HG02610 (cell line): ENCODE results near the gene PSMB5.

Experiments used
- ATAC-seq: cut with Tn5 transposase; IDR thresholded peaks from one replicate; pipeline ENCODE4 v1.9.1; 2021; ENCODE audit warnings: mild to moderate bottlenecking, moderate library complexity; ENCODE audit not compliant: unreplicated experiment

The PSMB5 gene

GRCh38 chr14:22996768-22997654, 37.7 kb downstream of the PSMB5 start:
- no peak for ATAC-seq

- ATAC-seq, result no peak
Observed at GRCh38 chr14:22995889-22996625, 38.6 kb downstream of the PSMB5 start.

DNA sequence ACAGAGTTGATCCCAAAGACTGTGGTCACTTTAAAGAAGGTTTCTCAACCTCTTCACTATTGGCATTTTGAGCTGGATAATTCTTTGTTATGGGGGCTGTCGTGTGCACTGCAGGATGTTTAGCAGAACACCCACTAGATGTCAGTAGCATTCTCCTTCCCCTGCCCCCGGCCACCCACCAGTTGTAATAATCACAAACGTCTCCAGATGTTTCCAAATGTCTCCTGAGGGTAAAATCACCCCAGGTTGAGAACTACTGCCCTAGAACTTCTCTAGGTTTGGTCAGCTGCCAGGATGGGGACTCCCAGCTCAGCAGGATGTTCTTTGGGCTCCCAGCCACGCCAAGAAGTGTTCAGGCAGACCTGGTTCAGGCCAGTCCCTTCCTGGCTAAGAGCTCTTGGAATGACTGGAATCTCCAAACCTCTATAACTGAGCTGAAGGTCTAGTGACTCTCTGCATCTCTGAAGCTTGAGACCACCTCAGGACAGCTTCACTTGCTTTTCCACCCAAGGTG, 39.9 kb downstream of the PSMB5 start:
- no peak for ATAC-seq

- ATAC-seq, result no peak
Observed at GRCh38 chr14:22993517-22993916, 41.2 kb downstream of the PSMB5 start.

- no peak for ATAC-seq
Observed at GRCh38 chr14:22991852-22992251, 42.8 kb downstream of the PSMB5 start.

DNA sequence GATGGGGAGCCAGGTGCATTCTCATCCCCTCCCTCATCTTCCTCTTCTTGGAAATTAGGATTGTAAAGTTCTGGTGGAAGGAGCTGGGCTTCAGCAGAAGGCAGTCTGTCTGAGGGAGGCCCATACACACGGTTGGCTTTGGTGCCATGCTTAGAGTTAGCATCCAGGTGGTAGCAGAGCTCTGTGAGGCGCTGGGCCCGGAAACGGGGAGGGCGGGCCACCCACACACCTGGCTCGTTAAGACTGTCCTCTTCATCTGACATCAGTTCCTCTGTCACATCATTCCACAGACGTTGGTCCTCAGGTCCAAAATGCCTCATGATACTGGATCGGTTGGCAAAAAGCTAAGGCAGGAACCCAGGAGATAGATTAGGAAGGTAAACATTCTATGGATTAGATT, 47.4 kb downstream of the PSMB5 start:
- ATAC-seq, result no peak

- ATAC-seq, result no peak
Observed at GRCh38 chr14:22986508-22987054, 48.1 kb downstream of the PSMB5 start.

DNA sequence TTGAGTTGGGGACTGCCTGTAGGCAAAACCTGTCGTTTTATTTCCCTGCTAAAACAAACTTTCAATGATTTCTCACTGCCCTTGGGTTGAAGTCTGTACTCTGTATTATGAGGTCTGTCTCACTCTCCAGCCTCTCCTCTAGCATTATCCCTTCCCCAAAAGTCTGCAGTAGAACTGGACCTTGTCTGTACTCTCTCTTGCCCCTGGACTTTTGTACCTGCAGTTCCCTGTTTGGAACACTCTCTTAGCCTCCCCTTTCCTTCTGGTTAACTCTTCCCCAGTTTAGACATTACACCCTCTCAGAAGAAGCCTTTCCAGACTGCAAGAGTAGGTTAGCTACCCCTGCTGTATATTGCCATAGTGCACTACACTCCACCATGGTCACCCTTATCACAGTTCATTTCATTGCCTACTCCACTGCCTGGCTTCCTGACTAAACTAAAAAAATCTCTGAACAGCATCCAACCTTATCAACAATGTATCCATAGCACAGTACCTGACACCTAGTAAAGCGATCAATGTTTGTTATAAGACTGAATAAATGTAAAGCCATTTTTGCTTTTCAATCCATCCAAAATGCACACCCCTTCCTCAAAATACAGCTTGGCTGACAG, 48.7 kb downstream of the PSMB5 start:
- no peak for ATAC-seq

- no peak for ATAC-seq
Observed at GRCh38 chr14:22984959-22985658, 49.6 kb downstream of the PSMB5 start.

GRCh38 chr14:22982477-22983245, 52.0 kb downstream of the PSMB5 start, which contains the start of gene AJUBA:
Gene AJUBA, minus strand, starts transcription at chr14:22982551. Its CDS starts 285 bp downstream, at chr14:22982266.
- peak; percentile 39 for ATAC-seq

GRCh38 chr14:22981876-22982476, 52.7 kb downstream of the PSMB5 start:
- ATAC-seq, result no peak

DNA sequence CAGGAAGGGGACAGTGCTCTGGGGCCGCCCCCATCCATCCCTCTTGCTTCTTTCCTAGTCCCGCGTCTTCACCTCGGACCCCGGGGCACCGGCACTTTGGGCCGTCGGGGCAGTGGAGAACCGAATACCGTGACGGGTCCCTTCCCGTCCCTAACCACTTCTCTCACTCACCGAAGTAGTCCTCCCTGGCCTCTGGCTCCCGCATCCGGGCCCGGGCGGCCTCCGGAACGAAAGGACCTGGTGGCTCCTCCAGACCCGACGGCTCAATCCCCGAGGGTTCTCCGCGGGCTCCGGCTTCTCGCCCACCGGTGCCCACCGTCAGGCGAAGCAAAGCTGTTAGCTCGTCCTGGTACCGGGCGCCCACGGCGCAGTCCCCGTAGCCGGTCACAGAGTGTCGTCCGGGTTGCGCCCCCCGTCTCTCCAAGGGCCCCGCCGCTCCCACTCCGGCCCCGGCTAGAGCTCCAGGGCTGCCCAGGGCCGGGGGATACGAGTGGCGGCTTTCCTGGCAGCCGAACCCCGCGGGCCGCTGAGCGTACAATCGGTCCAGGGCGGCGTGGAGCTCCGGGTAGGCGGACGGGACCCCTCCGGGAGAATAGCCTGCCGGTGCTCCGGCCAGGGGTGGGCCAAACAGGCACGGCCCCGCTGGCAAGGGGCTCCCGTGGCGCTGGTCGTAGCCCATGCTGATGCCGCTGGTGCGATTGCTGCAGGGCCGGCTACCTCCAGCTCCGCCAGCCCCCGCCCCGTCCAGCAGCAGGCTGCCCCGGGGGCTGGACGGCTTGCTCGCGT, 53.4 kb downstream of the PSMB5 start:
- no peak for ATAC-seq

GRCh38 chr14:22980672-22981089, 54.0 kb downstream of the PSMB5 start:
- ATAC-seq, result no peak

- ATAC-seq, result no peak
Observed at GRCh38 chr14:22979748-22980392, 54.8 kb downstream of the PSMB5 start.

GRCh38 chr14:22978981-22979671, 55.6 kb downstream of the PSMB5 start:
- no peak for ATAC-seq

- ATAC-seq, result no peak
Observed at GRCh38 chr14:22978487-22978837, 56.2 kb downstream of the PSMB5 start.

DNA sequence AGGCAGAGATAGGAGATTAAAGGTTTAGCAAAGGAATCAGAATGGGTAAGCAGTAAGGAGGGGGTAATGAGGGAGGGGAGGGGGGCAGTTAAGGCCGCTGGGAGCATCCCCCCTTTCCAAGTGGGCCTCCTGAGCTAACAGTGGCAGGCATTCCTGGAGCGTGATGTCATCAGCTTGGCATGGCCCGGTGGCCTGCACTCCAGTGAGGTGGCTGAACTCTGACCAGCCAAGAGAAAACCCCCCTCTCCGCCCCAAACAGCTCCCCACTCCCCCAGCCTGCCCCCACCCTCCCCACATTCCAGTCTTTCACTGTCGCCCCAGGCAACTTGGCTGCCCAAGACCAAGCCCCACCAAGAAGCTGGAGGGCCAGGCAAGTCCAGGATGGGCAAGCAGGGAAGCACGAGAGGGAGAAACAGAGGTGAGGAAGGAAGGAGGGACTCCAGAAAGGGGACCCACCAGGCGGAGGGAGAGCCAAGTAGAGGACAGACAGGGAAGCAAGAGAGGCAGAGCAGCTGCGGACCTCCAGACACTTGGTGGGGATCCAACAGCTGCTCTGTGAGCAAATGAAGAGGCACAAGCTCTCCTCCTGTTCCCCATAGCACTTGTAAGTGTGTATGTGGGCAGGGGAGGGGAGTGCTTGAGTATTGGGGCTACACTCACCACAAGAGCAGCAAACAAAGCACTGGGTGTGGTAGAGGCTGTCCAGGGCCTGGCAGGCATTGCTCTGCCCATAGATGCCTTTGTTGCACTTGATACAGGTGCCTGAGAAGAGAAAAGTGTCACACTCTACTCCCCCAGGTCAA, 56.8 kb downstream of the PSMB5 start:
- no peak for ATAC-seq
